GM21528 (cell line): ENCODE results near the gene UQCC2.

Source experiments
- ATAC-seq: cut with Tn5 transposase; IDR thresholded peaks from one replicate; pipeline ENCODE4 v1.9.1; 2021; ENCODE audit warnings: mild to moderate bottlenecking, moderate library complexity; ENCODE audit not compliant: unreplicated experiment, low FRiP score

The UQCC2 gene

DNA sequence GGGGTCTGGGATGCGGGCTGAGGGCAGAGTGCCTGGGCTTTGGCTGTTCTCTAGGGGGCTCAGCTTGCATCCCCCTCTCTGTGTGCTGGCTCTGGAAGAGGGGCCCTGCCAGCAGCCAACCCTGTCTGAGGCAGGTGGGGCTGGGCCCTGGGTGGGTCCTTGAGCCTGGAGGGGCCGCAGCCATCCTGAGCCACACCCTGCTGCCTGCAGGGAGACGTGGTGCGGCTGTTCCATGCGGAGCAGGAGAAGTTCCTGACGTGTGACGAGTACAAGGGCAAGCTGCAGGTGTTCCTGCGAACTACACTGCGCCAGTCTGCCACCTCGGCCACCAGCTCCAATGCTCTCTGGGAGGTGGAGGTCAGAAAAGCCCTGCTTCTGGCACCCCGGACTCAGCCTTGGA, 49.2 kb downstream of the UQCC2 start:
- no peak for ATAC-seq

DNA sequence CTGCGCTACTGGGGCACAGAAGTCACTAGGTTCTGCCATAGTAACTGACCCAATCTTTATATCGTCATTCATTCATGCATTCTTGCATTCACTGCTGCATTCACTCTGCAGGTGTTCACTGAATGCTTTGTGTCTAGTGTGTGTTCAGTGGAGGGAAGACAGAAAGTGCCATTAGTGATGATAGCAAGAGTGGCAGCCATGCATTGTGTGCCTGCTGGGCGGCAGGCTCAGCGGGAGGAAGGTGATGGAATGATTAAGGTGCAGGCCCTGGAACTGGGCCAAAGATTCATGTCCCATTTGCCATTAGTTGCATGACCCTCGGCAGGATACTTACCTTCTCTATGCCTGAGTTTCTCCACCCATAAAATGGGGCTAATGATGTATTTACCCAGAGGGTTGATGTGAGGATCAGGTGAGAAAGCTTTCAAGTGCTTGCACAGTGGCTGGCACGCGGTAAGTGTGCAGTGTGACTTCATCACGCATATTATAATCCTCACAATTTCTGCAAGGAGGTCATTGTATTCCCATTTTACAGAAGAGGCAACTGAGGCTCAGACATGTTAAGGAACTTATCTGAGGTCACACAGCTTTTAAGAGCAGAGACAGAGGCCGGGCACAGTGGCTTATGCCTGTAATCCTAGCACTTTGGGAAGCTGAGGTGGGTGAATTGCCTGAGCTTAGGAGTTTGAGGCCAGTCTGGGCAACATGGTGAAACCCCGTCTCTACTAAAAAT, 50.2 kb downstream of the UQCC2 start:
- ATAC-seq = no peak

DNA sequence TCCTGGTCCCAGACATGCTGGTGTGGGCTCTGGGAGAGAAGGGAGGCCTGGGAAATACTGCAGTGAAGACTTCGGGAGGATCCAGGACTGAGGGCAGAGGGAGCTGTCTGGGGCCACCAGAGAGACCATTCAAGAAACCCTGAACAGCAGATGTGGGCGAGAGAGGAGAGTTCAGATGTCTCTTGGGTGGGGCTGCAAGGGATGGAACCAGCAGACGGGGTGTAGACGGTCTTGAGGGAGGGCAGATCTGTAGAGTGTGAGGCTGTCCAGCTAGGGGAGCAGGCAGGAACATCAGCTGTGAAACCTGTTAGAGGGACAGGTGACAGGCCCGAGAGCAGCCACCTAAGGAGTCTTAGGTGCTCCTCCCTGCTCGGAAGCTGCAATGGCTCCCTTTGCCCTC, 51.5 kb downstream of the UQCC2 start:
- no peak for ATAC-seq

DNA sequence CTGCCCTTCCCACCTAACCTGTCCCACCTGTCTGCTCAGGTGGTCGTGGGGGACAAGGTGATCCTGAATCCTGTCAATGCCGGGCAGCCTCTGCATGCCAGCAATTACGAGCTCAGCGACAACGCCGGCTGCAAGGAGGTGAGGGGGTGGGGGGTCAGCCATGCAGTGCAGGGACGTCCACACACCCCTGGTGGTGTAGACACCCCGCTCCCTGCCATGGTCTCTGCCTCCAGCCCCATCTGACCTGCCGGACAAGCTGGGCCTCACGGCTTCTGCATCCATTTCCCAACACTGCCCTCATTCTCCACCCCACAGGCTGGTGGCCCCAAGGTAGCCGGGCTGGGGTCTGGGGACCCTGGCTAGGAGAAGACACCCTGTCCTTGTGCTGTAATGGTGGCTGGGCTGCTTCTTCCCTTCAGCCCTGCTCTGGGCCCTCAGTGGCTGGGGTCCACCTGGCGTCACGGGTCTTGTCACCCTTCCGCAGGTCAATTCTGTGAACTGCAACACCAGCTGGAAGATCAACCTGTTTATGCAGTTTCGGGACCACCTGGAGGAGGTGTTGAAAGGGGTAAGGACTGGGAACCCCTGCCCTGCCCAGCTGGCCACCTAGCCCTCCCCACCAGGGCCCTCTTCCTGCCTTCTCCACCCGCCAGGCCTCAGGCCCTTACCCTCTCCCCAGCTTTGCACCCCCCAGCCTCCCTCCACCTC, 52.4 kb downstream of the UQCC2 start:
- no peak for ATAC-seq

DNA sequence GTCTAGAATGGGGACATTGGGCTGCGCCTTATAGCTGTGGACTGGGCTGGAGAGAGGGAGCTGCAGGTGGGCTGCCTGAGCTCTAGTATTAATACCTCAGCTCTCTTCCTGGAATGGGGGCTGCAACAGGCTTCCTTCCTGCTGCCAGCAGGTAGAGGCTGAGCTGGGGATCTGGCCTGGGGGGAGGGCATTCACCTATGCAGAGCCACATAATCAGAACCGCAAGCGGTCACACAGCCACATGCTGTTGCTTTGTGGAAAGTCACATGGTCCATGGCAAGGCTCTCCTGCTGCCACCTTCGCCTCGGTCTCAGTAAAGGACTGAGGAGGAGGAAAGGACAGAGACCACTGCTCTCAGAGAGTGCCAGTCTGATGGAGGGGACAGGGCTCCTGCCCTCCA, 54.7 kb downstream of the UQCC2 start:
- no peak for ATAC-seq

DNA sequence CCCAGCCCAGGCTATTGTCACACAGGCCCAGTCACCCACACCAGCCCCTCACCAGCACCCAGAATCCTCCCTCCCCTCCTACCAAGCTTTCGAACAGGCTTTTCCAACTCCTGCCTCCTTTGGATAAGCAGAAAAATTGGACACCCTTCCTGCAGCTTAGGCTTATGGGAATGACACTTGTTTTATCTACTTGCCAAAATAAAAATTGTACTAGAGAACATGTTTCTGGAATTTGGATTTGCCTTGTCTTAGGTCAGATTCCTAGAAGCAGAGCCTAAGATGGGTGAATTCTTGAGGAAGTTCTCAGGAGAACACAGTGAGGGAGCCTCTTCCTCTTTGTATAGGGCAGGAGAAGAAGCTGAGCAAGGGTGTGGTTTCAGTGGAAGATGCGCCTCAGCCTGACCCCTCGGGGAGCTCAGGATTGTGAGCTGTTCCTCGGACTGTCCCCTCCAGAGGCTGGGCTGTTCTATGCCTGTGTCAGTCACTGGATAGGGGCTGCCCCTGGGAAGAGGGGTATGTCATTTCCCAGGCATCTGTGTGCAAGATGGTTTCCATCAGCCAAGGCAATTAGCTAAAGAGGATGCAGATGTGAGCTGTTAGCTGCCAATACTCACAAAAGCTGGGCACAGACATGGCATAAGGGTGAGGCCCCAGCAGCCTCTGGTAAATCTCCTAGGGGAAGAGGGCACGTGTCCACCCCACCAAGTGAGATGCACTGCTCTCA, 56.5 kb downstream of the UQCC2 start:
- ATAC-seq = no peak

DNA sequence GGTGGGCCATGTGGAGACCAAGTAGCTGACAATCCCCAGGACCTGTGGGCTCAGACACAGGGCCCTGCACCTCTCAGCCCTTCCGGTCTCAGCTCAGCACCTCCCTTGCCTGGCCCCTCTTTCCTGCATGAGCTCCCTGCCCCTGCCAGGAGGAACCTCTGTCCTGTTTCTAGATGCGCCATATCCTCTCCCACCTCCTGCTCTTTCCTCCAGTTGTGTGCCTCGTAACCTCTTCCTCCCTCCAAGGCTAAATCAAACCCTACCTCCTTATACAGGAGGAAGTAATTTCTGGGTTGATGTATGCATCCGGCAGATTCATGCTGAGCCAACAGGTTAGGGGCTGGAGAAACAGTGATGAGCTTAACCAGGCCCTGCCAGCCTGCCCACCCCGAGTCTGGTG, 59.5 kb downstream of the UQCC2 start:
- ATAC-seq = no peak

DNA sequence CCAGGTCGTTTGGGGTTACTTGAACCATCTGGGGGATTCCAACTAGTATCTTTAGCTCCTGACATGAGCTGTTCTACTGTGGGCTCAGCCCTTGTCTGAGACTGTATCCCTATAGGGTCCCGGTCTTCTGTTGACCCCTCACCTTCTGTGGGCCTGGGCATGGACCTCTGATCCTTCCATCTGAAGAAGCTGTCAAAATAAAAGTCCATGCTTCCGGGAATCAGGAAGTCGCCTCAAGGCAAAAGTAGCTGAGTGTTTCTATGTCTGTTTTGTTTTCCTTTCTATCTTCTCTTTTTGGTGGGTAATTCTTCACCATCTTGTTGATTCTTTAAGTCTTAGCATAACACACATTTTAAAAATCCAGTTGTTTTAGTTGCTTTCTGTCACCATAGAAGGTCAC, 60.1 kb downstream of the UQCC2 start:
- ATAC-seq = no peak
